Measurements from ENCODE around the gene GDF2.

Gene GDF2

DNA sequence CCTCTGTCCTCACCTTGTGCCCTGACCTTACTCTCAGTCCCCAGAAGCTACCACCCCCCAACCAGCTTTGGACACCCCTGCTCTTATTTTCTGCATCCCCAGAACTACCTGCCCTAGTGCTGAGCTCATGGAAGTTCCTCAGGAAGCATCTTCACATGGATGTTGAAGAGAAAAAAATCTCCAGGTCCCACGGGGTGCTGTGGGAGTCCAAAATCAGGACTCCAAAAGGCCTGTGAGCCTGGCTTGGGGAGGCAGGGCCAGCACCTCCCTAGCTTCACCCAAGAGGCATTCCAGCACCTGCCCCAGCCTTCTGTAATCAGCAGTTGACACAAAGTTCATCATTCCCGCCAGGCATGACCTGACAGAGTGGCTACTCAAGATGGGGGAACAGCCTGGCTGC lies 43.0 kb upstream of the GDF2 start:
- TF ChIP-seq, protein P1, sequence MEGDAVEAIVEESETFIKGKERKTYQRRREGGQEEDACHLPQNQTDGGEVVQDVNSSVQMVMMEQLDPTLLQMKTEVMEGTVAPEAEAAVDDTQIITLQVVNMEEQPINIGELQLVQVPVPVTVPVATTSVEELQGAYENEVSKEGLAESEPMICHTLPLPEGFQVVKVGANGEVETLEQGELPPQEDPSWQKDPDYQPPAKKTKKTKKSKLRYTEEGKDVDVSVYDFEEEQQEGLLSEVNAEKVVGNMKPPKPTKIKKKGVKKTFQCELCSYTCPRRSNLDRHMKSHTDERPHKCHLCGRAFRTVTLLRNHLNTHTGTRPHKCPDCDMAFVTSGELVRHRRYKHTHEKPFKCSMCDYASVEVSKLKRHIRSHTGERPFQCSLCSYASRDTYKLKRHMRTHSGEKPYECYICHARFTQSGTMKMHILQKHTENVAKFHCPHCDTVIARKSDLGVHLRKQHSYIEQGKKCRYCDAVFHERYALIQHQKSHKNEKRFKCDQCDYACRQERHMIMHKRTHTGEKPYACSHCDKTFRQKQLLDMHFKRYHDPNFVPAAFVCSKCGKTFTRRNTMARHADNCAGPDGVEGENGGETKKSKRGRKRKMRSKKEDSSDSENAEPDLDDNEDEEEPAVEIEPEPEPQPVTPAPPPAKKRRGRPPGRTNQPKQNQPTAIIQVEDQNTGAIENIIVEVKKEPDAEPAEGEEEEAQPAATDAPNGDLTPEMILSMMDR (IDR thresholded peaks at IDR 0.05; ENCODE audit: insufficient read depth, low read depth, low read length, missing control alignments): no peak
- H3K4me3 ChIP-seq (ENCODE audit: low read depth, low read length): no peak overlapping the region
- DNase-seq (ENCODE audit: low read depth): no peak

DNA sequence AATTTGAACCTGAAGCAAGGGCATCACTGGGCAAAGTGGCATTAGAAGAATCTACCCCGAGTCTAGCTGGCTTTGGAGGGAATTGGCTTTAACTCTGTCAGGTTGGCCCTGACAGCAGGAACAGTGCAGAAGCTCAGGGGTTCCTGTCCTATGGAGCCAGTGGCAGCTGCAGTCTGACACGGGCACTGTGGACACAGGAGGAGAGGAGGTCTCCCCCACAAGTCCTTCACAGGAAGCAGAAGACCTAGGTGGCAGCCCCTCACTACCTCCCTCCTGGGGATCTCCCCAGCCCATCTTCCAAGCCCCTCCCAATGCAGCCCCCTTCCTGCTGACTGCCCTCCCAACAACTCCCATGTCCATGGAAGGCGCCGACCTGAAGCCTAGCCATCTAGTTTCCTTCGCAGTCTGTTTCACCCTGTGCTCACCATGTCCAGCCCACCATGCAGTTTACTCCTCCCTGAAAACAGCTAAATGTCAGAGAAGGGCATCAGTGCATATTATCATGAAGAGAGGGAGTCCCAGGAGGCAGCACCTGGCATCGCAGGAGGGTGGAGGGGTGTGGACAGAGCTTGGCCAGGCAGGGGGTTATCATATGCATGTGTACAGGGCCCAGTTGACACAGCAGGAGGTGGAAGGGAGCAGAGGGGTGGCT lies 40.1 kb upstream of the GDF2 start:
- no peak overlapping the region for H3K4me3 ChIP-seq (ENCODE audit: low read depth, low read length)
- DNase-seq (ENCODE audit: low read depth): no peak
- TF ChIP-seq, protein P1 (IDR thresholded peaks at IDR 0.05; ENCODE audit: insufficient read depth, low read depth, low read length, missing control alignments): no peak

DNA sequence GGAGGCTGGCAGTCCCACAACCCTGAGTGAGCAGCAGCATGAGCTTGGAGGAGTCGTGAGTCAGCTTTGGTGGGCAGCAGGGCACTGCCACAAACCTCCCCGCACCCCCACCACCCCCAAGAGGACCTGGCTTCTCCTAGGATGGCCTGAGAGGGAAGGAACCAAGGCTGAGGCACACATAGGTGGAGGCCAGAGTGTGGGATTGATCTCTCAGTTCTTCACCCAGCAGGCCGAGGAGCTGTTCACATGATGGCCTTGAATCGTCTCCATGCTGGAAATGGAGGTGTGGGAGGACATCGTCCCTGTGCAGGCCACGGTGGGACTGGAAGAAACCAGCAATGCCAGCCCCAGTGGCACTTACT lies 39.6 kb upstream of the GDF2 start:
- H3K4me3 ChIP-seq (ENCODE audit: low read depth, low read length): no peak overlapping the region
- TF ChIP-seq, protein P1 (IDR thresholded peaks at IDR 0.05; ENCODE audit: insufficient read depth, low read depth, low read length, missing control alignments): no peak
- no peak for DNase-seq (ENCODE audit: low read depth)

GRCh38 chr10:47283101-47283630 lies 39.1 kb upstream of the GDF2 start:
- H3K4me3 ChIP-seq (ENCODE audit: low read depth, low read length): no peak overlapping the region
- no peak for DNase-seq (ENCODE audit: low read depth)
- TF ChIP-seq, protein P1 (IDR thresholded peaks at IDR 0.05; ENCODE audit: insufficient read depth, low read depth, low read length, missing control alignments): no peak

GRCh38 chr10:47283848-47284247 lies 38.4 kb upstream of the GDF2 start:
- no peak for DNase-seq (ENCODE audit: low read depth)
- H3K4me3 ChIP-seq (ENCODE audit: low read depth, low read length): no peak overlapping the region
- TF ChIP-seq, protein P1 (IDR thresholded peaks at IDR 0.05; ENCODE audit: insufficient read depth, low read depth, low read length, missing control alignments): no peak

DNA sequence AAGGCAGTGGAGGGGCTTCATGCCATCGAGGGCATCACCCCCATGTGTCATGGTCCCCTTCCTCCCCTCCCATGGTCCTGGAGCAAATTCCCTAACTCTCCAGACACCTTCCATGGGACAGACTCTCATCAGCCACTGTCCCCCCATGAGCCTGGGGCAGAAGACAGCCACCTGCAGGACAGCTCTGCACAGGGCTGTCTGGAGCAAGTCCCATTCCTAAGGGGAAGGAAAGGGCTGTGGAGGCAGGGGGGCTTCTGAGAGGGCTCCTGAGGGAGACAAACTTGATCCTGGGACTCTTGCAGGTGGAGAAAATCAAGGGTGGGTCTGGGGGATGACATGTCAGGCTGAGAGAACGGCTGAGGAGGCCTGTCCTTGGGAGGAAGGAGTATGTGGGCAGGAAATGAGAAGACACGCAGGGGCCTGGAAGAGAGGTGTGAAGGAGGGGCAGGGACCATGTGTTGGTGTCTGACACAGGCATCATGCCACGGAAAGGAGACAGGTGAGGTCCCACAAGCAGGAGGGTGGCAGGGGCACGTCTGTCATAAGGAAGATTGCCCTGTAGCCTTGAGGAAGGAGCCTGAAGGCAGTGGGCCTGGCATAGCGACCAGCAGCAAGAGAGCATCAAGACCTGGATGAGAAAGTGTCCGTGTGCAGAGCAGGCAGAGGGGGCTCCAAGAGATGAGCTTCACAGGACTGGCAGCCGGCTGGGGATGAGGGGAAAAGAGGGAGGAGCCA lies 36.7 kb upstream of the GDF2 start:
- TF ChIP-seq, protein P1 (IDR thresholded peaks at IDR 0.05; ENCODE audit: insufficient read depth, low read depth, low read length, missing control alignments): no peak
- no peak overlapping the region for H3K4me3 ChIP-seq (ENCODE audit: low read depth, low read length)
- DNase-seq (ENCODE audit: low read depth): no peak

Data from GM12865 (cell line).